ENCODE measurements around the gene P4HA1.
A peak's percentile ranks its signal among the peaks of the same experiment; 100 is the strongest.

The P4HA1 gene

DNA sequence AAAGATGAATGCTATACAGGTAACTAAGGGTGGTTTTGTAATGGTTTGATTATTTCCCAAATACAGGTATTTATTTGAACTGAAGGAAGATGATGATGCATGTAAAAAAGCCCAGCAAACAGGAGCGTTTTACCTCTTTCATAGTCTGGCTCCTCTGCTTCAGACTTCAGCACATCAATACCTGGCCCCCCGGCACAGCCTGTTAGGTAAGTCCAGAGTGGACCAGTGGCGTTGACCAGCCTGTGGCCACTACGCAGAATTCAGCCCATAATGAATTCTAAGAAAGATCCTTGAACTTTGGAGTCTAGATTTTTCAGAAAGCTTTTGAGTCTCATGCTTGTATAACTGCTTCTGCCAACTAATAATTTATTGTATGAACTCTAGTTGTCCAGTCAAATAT lies 23.3 kb upstream of the P4HA1 start:
- peak in 1 of 2 donors; percentile 6 for DNase-seq
- Histone ChIP-seq H2AK5ac (ENCODE audit: low read length) (no peak overlapping the region), H3K18ac (ENCODE audit: low read length) (no peak overlapping the region), H3K9me3 (ENCODE audit: insufficient read depth, low read depth, low read length) (no peaks in the 10 kb centered on the region), H2BK12ac (ENCODE audit: low read length) (no peak overlapping the region), H3K79me1 (ENCODE audit: low read length) (no peaks in the 10 kb centered on the region), H3K4me3 (ENCODE audit: low read depth, low read length) (no peak overlapping the region), H3K4me2 (ENCODE audit: low read length) (no peak overlapping the region), H4K12ac (ENCODE audit: low read depth, low read length) (no peak overlapping the region), H3K27ac (ENCODE audit: low read depth, low read length) (no peak overlapping the region), H3K4ac (ENCODE audit: low read depth, low read length) (no peak overlapping the region), H3K27me3 (ENCODE audit: insufficient read depth, low read length) (no peaks in the 10 kb centered on the region), H3K36me3 (ENCODE audit: control insufficient read depth in 1 of 2, insufficient read depth in 2 of 2, low read length in 2 of 2) (peaks cover 3 to 10% of the 10 kb centered on the region in 2 experiments), H2BK120ac (ENCODE audit: insufficient read depth, low read length, poor library complexity) (no peak overlapping the region), H3K23ac (ENCODE audit: low read length) (no peak overlapping the region), H4K8ac (ENCODE audit: low read depth, low read length) (no peak overlapping the region), H3K14ac (ENCODE audit: low read length) (no peak overlapping the region), H3K4me1 (ENCODE audit: control insufficient read depth in 1 of 2, insufficient read depth in 2 of 2, low read length in 2 of 2) (peaks cover 3 to 5% of the 10 kb centered on the region in 2 experiments), H2BK5ac (ENCODE audit: low read depth, low read length, poor library complexity) (no peak overlapping the region), H4K91ac (ENCODE audit: low read depth, low read length) (no peak overlapping the region), H3K79me2 (ENCODE audit: control insufficient read depth, insufficient read depth, low read length, poor library complexity) (no peaks in the 10 kb centered on the region), H3K9ac (ENCODE audit: low read length) (no peak overlapping the region), H2AFZ (ENCODE audit: insufficient read depth, low read length, poor library complexity) (no peak overlapping the region)
- WGBS (ENCODE audit: extremely low coverage, insufficient coverage, insufficient read length) = no CpG with 5 or more reads among the region's 4 CpGs

DNA sequence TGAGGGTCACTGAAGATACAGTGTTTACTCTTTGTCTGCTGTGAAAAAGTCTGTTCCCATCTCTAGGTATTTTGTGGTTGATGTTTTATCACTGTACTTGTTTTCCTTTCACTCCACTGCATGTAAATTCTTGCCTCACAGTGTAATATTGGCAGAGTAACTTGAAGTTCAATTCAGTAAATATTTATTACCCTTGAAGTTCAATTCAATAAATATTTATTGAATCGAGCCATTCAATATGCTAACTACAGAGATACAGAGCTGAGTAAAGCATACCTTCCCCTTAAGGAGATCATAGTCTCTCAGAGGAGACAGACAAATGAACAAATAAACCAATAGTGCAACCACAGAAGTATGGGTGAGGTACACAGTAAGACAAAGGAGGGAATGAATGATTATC lies 22.8 kb upstream of the P4HA1 start:
- no peak overlapping the region for H3K4me3 ChIP-seq (ENCODE audit: low read depth, low read length)
- WGBS (ENCODE audit: extremely low coverage, insufficient coverage, insufficient read length) = no CpG with 5 or more reads among the region's 1 CpG
- no peak overlapping the region for H3K9ac ChIP-seq (ENCODE audit: low read length)
- no peak overlapping the region for H3K27ac ChIP-seq (ENCODE audit: low read depth, low read length)
- no peak overlapping the region for H3K18ac ChIP-seq (ENCODE audit: low read length)
- H4K12ac ChIP-seq (ENCODE audit: low read depth, low read length) = no peak overlapping the region
- H3K79me1 ChIP-seq (ENCODE audit: low read length) = no peaks in the 10 kb centered on the region
- peak in 1 of 2 donors; percentile 7 for DNase-seq
- H2AK5ac ChIP-seq (ENCODE audit: low read length) = no peak overlapping the region
- H3K36me3 ChIP-seq (ENCODE audit: control insufficient read depth in 1 of 2, insufficient read depth in 2 of 2, low read length in 2 of 2) = peaks cover 3 to 9% of the 10 kb centered on the region in 2 experiments
- H3K4ac ChIP-seq (ENCODE audit: low read depth, low read length) = no peak overlapping the region
- H3K27me3 ChIP-seq (ENCODE audit: insufficient read depth, low read length) = no peaks in the 10 kb centered on the region
- H3K4me2 ChIP-seq (ENCODE audit: low read length) = no peak overlapping the region
- H3K23ac ChIP-seq (ENCODE audit: low read length) = no peak overlapping the region
- no peak overlapping the region for H4K91ac ChIP-seq (ENCODE audit: low read depth, low read length)
- H4K8ac ChIP-seq (ENCODE audit: low read depth, low read length) = no peak overlapping the region
- H2BK120ac ChIP-seq (ENCODE audit: insufficient read depth, low read length, poor library complexity) = no peak overlapping the region
- no peak overlapping the region for H3K14ac ChIP-seq (ENCODE audit: low read length)
- no peak overlapping the region for H2AFZ ChIP-seq (ENCODE audit: insufficient read depth, low read length, poor library complexity)
- no peak overlapping the region for H2BK5ac ChIP-seq (ENCODE audit: low read depth, low read length, poor library complexity)
- peaks cover 3 to 5% of the 10 kb centered on the region in 2 experiments for H3K4me1 ChIP-seq (ENCODE audit: control insufficient read depth in 1 of 2, insufficient read depth in 2 of 2, low read length in 2 of 2)
- no peak overlapping the region for H2BK12ac ChIP-seq (ENCODE audit: low read length)
- H3K9me3 ChIP-seq (ENCODE audit: insufficient read depth, low read depth, low read length) = no peaks in the 10 kb centered on the region
- H3K79me2 ChIP-seq (ENCODE audit: control insufficient read depth, insufficient read depth, low read length, poor library complexity) = no peaks in the 10 kb centered on the region

DNA sequence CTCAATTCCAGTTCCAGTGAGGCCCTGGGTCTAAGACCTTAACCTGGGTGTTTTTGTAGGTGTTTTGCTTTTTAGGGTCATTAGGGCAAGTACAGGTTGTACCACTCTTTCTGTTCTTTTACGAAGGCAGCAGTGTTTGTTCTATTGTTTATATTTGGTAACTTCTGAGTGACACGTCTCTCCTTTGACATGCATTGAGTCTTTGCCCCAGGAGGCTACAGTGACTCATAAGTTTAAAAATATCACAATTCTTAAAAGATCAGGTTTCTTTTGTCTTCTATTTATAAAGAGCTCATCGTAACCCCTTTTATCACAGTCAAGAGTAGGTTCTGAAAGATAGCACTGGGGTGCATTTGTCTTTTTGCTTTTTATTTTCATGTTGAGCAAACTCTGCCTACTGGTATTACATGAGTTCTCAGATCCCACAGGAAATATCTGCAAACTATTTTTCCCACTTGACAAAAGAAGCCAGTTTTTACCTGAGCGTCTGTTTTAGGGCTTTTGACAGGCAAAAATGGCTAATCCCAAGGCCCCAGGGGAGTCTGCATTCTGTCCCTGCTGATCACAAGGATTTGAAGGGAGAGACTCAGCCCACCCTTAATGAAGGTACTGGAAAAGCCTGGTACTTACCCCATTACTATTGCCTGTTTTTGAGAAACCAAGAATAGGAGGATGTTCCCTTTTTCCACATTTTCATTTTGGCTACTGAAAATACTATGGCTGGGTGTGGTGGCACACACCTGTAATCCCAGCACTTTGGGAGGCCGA lies 21.5 kb upstream of the P4HA1 start:
- H3K36me3 ChIP-seq (ENCODE audit: control insufficient read depth in 1 of 2, insufficient read depth in 2 of 2, low read length in 2 of 2) = peaks cover 3 to 6% of the 10 kb centered on the region in 2 experiments
- peak overlapping the region; percentile 47 for H3K4me2 ChIP-seq (ENCODE audit: low read length)
- H4K12ac ChIP-seq (ENCODE audit: low read depth, low read length) = peak overlapping the region; percentile 54
- H3K9ac ChIP-seq (ENCODE audit: low read length) = no peak overlapping the region
- H2AFZ ChIP-seq (ENCODE audit: insufficient read depth, low read length, poor library complexity) = no peak overlapping the region
- no CpG with 5 or more reads among the region's 5 CpGs for WGBS (ENCODE audit: extremely low coverage, insufficient coverage, insufficient read length)
- H4K8ac ChIP-seq (ENCODE audit: low read depth, low read length) = peak overlapping the region; percentile 73
- H3K14ac ChIP-seq (ENCODE audit: low read length) = no peak overlapping the region
- H3K23ac ChIP-seq (ENCODE audit: low read length) = no peak overlapping the region
- peaks cover 3 to 5% of the 10 kb centered on the region in 2 experiments for H3K4me1 ChIP-seq (ENCODE audit: control insufficient read depth in 1 of 2, insufficient read depth in 2 of 2, low read length in 2 of 2)
- H3K79me2 ChIP-seq (ENCODE audit: control insufficient read depth, insufficient read depth, low read length, poor library complexity) = no peaks in the 10 kb centered on the region
- no peaks in the 10 kb centered on the region for H3K79me1 ChIP-seq (ENCODE audit: low read length)
- H3K18ac ChIP-seq (ENCODE audit: low read length) = no peak overlapping the region
- H3K4me3 ChIP-seq (ENCODE audit: low read depth, low read length) = no peak overlapping the region
- H2BK120ac ChIP-seq (ENCODE audit: insufficient read depth, low read length, poor library complexity) = peak overlapping the region; percentile 66
- no peaks in the 10 kb centered on the region for H3K9me3 ChIP-seq (ENCODE audit: insufficient read depth, low read depth, low read length)
- peak overlapping the region; percentile 90 for H3K27ac ChIP-seq (ENCODE audit: low read depth, low read length)
- no peak overlapping the region for H3K4ac ChIP-seq (ENCODE audit: low read depth, low read length)
- peak overlapping the region; percentile 84 for H2BK12ac ChIP-seq (ENCODE audit: low read length)
- peak overlapping the region; percentile 77 for H4K91ac ChIP-seq (ENCODE audit: low read depth, low read length)
- peak; percentile 18 to 60 for DNase-seq
- no peaks in the 10 kb centered on the region for H3K27me3 ChIP-seq (ENCODE audit: insufficient read depth, low read length)
- peak overlapping the region; percentile 37 for H2BK5ac ChIP-seq (ENCODE audit: low read depth, low read length, poor library complexity)
- H2AK5ac ChIP-seq (ENCODE audit: low read length) = no peak overlapping the region

DNA sequence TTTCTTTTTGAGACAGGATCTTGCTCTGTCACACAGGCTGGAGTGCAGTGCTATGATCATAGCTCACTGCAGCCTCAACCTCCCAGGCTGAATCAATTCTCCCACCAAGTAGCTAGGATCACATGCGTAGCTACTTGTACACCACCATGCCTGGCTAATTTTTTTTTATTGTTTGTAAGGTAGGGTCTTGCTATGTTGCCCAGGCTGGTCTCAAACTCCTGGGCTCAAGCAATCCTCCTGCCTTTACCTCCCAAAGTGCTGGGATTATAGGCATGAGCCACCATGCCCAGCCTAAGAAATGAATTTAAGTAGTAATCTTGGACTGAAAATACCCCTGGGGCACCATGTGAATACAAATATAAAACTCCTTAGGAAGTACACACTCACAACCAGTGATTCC lies 19.4 kb upstream of the P4HA1 start:
- Histone ChIP-seq H3K14ac (ENCODE audit: low read length) (no peak overlapping the region), H2AFZ (ENCODE audit: insufficient read depth, low read length, poor library complexity) (no peak overlapping the region), H3K4me2 (ENCODE audit: low read length) (no peak overlapping the region), H2BK5ac (ENCODE audit: low read depth, low read length, poor library complexity) (no peak overlapping the region), H2BK12ac (ENCODE audit: low read length) (no peak overlapping the region), H3K4ac (ENCODE audit: low read depth, low read length) (no peak overlapping the region), H3K9ac (ENCODE audit: low read length) (no peak overlapping the region), H2BK120ac (ENCODE audit: insufficient read depth, low read length, poor library complexity) (no peak overlapping the region), H3K23ac (ENCODE audit: low read length) (no peak overlapping the region), H4K12ac (ENCODE audit: low read depth, low read length) (no peak overlapping the region), H4K91ac (ENCODE audit: low read depth, low read length) (no peak overlapping the region), H3K27me3 (ENCODE audit: insufficient read depth, low read length) (no peaks in the 10 kb centered on the region), H3K4me3 (ENCODE audit: low read depth, low read length) (no peak overlapping the region), H3K36me3 (ENCODE audit: control insufficient read depth in 1 of 2, insufficient read depth in 2 of 2, low read length in 2 of 2) (peaks cover 3 to 6% of the 10 kb centered on the region in 2 experiments), H3K9me3 (ENCODE audit: insufficient read depth, low read depth, low read length) (no peaks in the 10 kb centered on the region), H3K79me1 (ENCODE audit: low read length) (no peaks in the 10 kb centered on the region), H3K79me2 (ENCODE audit: control insufficient read depth, insufficient read depth, low read length, poor library complexity) (no peaks in the 10 kb centered on the region), H3K4me1 (ENCODE audit: control insufficient read depth in 1 of 2, insufficient read depth in 2 of 2, low read length in 2 of 2) (peaks cover 3 to 5% of the 10 kb centered on the region in 2 experiments), H3K18ac (ENCODE audit: low read length) (no peak overlapping the region), H3K27ac (ENCODE audit: low read depth, low read length) (no peak overlapping the region), H4K8ac (ENCODE audit: low read depth, low read length) (no peak overlapping the region), H2AK5ac (ENCODE audit: low read length) (no peak overlapping the region)
- no CpG with 5 or more reads among the region's 1 CpG for WGBS (ENCODE audit: extremely low coverage, insufficient coverage, insufficient read length)
- DNase-seq = no peak

Measured in trophoblast cell (in vitro differentiated cells and primary cell).